HepG2 (cell line): ENCODE data around the gene MC1R. TPM values are rescaled to one million over a fixed set of nuclear protein-coding genes. Genes with fewer than 3 reads are reported as not detected.
A peak's percentile ranks its signal among the peaks of the same experiment; 100 is the strongest.

Experiments
- BCL6 ChIP-seq: IDR thresholded peaks from 2 replicates; pipeline ENCODE4 v1.6.1; 2016; ENCODE audit warnings: missing genetic modification reagents, missing compliant biosample characterization
- DNMT3B ChIP-seq: conservative IDR thresholded peaks from 2 replicates; pipeline ENCODE4 v1.6.1; 2016; ENCODE audit warnings: missing biosample characterization, control low read depth
- ELF1 ChIP-seq: sonication (generic); formaldehyde crosslinking; IDR thresholded peaks from 2 replicates; pipeline ENCODE4 v1.4.0; 2020; ENCODE audit warnings: missing genetic modification reagents
- GABPB1 ChIP-seq: IDR thresholded peaks from 2 replicates; pipeline ENCODE4 v1.6.1; 2016; ENCODE audit warnings: mild to moderate bottlenecking, missing genetic modification reagents, moderate library complexity, missing compliant biosample characterization
- HIVEP1 ChIP-seq: sonication (generic); formaldehyde crosslinking; IDR thresholded peaks from 2 replicates; pipeline ENCODE4 v1.4.0; 2020; ENCODE audit warnings: mild to moderate bottlenecking, missing genetic modification reagents
- YY1 ChIP-seq: IDR thresholded peaks from 2 replicates; pipeline ENCODE4 v1.6.1; 2011; ENCODE audit warnings: low read length, low read depth, moderate library complexity, mild to moderate bottlenecking; ENCODE audit not compliant: insufficient read depth, insufficient replicate concordance
- ZNF205 ChIP-seq: IDR thresholded peaks from 2 replicates; pipeline ENCODE4 v1.6.1; 2018; ENCODE audit warnings: missing biosample characterization, missing genetic modification reagents
- ZNF652 ChIP-seq: IDR thresholded peaks from 2 replicates; pipeline ENCODE4 v1.6.1; 2016; ENCODE audit warnings: low read depth, borderline replicate concordance
- ZNF737 ChIP-seq: sonication (generic); formaldehyde crosslinking; IDR thresholded peaks from 2 replicates; pipeline ENCODE4 v1.5.0; 2020; ENCODE audit warnings: missing genetic modification reagents, mild to moderate bottlenecking, borderline replicate concordance
- ZNF788 ChIP-seq: sonication (generic); formaldehyde crosslinking; IDR thresholded peaks from 2 replicates; pipeline ENCODE4 v1.5.0; 2020; ENCODE audit warnings: mild to moderate bottlenecking, missing genetic modification reagents, borderline replicate concordance
- ZZZ3 ChIP-seq: sonication (generic); formaldehyde crosslinking; IDR thresholded peaks from 2 replicates; pipeline ENCODE4 v1.4.0; 2020; ENCODE audit warnings: missing genetic modification reagents, mild to moderate bottlenecking, borderline replicate concordance
- polyA plus RNA-seq, 8 experiments: library from polyadenylated mRNA; depleted of rRNA in 3 of 8; stranded (reverse) in 7 of 8; unstranded in 1 of 8; fragments of >200 nt; fragmentation: Illumina TruSeq in 4 of 8; extraction: Trizol in 4 of 8; gene quantifications; 2 replicates each; pipeline versions ENCODE4 v1.2.1 to v1.2.3, GENCODE V29; 2011 to 2016; ENCODE audit warnings: low read depth in 4 of 8, missing spikeins in 1 of 8, mixed read lengths in 1 of 8; ENCODE audit not compliant: insufficient read depth in 1 of 8
- total RNA-seq, 5 experiments: library from RNA; depleted of rRNA; stranded (reverse); fragments of >200 nt; fragmentation: Illumina TruSeq; extraction: Trizol; gene quantifications; 2 replicates each; pipeline ENCODE4 v1.2.3, GENCODE V29; 2016; ENCODE audit warnings: low read depth in 1 of 5
- TF ChIP-seq, protein P1 (sequence below): sonication (generic); formaldehyde crosslinking; IDR thresholded peaks from 2 replicates; pipeline ENCODE4 v1.4.0; 2020; ENCODE audit warnings: missing genetic modification reagents
- TF ChIP-seq, protein P2 (sequence below): sonication (generic); formaldehyde crosslinking; IDR thresholded peaks from 2 replicates; pipeline ENCODE4 v1.4.0; 2020; ENCODE audit warnings: missing genetic modification reagents, borderline replicate concordance
- TF ChIP-seq, protein P3 (sequence below): sonication (generic); formaldehyde crosslinking; IDR thresholded peaks from 2 replicates; pipeline ENCODE4 v1.4.0; 2020; ENCODE audit warnings: mild to moderate bottlenecking, missing genetic modification reagents
- TF ChIP-seq, protein P4 (sequence below): sonication (generic); formaldehyde crosslinking; IDR thresholded peaks from 2 replicates; pipeline ENCODE4 v1.4.0; 2020; ENCODE audit warnings: missing genetic modification reagents, borderline replicate concordance

MC1R gene
- total and polyA plus RNA-seq, 2 of the 13 experiments (the other 11 are each of a cell fraction or from before 2014, with no cell fraction given), result 9.1 to 14.8 TPM

DNA sequence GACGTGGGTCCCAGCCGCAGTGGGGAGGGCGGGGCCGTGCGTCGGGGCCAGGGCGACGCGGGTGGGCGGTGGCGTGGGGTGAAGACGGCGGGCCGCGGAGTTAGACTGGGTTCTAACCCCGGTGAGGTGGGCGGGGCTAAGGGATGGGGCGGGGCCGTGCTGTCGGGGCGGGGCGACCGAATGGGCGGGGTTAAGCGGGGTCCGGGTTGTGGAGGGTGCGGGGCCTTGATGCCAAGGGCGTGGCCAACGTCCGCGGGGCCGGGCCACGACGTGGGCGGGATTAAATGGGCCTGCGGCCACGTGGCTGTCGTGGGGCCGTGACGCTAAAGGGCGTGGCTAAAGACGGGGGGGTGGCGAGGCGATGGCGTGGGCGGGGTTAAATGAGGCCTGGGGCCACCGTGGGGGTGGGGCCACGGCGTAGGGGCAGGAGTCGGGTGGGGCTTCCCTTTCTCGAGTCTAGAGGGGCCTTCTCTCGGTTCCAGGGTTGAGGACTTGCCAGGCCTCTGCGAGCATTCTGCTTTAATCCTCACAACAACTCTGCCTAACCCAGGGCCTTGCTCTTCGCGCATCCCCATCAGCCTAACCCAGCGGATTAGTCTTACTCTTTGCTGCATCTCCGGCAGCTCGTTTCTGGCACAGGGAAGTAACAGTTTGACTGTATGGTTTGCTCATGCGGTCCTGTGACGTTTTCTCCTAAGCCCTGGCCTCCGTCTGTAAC is 44.5 kb upstream of the MC1R start (continued):
- TF ChIP-seq HIVEP1, result no peak
- TF ChIP-seq ZNF788 (CRISPR knock-in tag), result peak; percentile 36; the same call in 1 of the 2 replicates
- no peak for TF ChIP-seq ZNF652
- TF ChIP-seq ZNF205 (CRISPR knock-in tag), result 0 out of 2 replicates have a peak, but pooled peaks have one; percentile 15
- TF ChIP-seq, protein P1, sequence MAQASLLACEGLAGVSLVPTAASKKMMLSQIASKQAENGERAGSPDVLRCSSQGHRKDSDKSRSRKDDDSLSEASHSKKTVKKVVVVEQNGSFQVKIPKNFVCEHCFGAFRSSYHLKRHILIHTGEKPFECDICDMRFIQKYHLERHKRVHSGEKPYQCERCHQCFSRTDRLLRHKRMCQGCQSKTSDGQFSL (CRISPR knock-in tag), result no peak; the same call in 1 of the 2 replicates
- TF ChIP-seq, protein P2, sequence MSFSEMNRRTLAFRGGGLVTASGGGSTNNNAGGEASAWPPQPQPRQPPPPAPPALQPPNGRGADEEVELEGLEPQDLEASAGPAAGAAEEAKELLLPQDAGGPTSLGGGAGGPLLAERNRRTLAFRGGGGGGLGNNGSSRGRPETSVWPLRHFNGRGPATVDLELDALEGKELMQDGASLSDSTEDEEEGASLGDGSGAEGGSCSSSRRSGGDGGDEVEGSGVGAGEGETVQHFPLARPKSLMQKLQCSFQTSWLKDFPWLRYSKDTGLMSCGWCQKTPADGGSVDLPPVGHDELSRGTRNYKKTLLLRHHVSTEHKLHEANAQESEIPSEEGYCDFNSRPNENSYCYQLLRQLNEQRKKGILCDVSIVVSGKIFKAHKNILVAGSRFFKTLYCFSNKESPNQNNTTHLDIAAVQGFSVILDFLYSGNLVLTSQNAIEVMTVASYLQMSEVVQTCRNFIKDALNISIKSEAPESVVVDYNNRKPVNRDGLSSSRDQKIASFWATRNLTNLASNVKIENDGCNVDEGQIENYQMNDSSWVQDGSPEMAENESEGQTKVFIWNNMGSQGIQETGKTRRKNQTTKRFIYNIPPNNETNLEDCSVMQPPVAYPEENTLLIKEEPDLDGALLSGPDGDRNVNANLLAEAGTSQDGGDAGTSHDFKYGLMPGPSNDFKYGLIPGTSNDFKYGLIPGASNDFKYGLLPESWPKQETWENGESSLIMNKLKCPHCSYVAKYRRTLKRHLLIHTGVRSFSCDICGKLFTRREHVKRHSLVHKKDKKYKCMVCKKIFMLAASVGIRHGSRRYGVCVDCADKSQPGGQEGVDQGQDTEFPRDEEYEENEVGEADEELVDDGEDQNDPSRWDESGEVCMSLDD (CRISPR knock-in tag), result no peak
- peak; percentile 9 for TF ChIP-seq YY1
- TF ChIP-seq, protein P3, sequence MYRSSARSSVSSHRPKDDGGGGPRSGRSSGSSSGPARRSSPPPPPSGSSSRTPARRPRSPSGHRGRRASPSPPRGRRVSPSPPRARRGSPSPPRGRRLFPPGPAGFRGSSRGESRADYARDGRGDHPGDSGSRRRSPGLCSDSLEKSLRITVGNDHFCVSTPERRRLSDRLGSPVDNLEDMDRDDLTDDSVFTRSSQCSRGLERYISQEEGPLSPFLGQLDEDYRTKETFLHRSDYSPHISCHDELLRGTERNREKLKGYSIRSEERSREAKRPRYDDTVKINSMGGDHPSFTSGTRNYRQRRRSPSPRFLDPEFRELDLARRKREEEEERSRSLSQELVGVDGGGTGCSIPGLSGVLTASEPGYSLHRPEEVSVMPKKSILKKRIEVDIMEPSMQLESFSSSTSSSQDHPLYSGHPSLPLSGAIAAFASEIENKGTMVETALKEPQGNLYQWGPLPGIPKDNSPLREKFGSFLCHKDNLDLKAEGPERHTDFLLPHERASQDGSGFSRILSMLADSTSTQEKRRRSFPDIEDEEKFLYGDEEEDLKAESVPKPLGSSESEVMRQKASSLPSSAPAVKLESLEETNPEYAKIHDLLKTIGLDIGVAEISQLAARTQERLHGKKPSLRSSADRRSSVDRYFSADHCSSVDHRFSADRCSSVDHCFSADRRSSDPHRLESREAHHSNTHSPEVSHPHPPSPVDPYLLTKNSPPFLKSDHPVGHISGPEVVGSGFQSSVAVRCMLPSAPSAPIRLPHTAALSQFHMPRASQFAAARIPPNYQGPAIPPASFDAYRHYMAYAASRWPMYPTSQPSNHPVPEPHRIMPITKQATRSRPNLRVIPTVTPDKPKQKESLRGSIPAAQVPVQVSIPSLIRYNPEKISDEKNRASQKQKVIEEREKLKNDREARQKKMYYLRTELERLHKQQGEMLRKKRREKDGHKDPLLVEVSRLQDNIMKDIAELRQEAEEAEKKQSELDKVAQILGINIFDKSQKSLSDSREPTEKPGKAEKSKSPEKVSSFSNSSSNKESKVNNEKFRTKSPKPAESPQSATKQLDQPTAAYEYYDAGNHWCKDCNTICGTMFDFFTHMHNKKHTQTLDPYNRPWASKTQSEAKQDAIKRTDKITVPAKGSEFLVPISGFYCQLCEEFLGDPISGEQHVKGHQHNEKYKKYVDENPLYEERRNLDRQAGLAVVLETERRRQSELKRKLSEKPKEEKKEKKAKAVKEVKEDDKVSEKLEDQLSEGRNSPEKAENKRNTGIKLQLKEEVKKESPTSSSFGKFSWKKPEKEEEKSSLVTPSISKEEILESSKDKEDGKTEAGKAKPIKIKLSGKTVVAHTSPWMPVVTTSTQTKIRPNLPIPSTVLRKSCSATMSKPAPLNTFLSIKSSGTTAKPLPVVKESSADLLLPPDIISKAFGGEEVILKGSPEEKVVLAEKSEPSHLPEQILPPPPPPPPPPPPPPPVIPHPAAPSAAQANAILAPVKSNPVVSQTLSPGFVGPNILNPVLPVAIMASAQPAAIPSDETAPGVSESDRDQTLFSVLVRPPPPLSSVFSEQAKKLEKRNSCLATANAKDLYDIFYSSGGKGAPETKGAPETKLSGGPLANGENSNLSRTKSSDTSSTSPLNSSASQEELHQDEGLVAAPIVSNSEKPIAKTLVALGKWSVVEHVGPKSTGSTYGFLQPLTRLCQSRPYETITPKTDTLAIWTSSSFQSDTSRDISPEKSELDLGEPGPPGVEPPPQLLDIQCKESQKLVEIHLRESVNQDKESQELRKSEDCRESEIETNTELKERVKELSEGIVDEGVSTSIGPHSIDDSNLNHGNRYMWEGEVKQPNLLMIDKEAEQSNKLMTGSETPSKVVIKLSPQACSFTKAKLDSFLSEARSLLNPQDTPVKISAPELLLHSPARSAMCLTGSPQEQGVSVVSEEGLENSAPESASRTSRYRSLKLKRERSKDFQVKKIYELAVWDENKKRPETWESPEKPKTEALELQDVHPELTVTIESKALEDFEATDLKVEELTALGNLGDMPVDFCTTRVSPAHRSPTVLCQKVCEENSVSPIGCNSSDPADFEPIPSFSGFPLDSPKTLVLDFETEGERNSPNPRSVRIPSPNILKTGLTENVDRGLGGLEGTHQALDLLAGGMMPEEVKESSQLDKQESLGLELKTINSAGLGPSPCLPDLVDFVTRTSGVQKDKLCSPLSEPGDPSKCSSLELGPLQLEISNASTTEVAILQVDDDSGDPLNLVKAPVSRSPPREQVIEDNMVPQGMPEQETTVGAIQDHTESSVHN (CRISPR knock-in tag), result no peak
- no peak for TF ChIP-seq ZNF737
- TF ChIP-seq DNMT3B (CRISPR knock-in tag), result no peak; the same call in 1 of the 2 replicates
- TF ChIP-seq ELF1 (CRISPR knock-in tag), result 0 out of 2 replicates have a peak, but pooled peaks have one; percentile 19
- TF ChIP-seq BCL6 (CRISPR knock-in tag), result peak; percentile 17; the same call in 1 of the 2 replicates
- no peak for TF ChIP-seq ZZZ3 (CRISPR knock-in tag)
- TF ChIP-seq, protein P4, sequence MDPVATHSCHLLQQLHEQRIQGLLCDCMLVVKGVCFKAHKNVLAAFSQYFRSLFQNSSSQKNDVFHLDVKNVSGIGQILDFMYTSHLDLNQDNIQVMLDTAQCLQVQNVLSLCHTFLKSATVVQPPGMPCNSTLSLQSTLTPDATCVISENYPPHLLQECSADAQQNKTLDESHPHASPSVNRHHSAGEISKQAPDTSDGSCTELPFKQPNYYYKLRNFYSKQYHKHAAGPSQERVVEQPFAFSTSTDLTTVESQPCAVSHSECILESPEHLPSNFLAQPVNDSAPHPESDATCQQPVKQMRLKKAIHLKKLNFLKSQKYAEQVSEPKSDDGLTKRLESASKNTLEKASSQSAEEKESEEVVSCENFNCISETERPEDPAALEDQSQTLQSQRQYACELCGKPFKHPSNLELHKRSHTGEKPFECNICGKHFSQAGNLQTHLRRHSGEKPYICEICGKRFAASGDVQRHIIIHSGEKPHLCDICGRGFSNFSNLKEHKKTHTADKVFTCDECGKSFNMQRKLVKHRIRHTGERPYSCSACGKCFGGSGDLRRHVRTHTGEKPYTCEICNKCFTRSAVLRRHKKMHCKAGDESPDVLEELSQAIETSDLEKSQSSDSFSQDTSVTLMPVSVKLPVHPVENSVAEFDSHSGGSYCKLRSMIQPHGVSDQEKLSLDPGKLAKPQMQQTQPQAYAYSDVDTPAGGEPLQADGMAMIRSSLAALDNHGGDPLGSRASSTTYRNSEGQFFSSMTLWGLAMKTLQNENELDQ (CRISPR knock-in tag), result 0 out of 2 replicates have a peak, but pooled peaks have one; percentile 21
- peak; percentile 47 for TF ChIP-seq GABPB1 (CRISPR knock-in tag)
